K562 treated with DMSO at 1 percent for 48 hours (cell line): ENCODE results near the gene CLEC1B. TPM values are rescaled to one million over a fixed set of nuclear protein-coding genes. Genes with fewer than 3 reads are reported as not detected.

Experiments used
- total RNA-seq: library from RNA; unstranded; fragments of 300-600 nt; gene quantifications from 2 replicates; pipeline ENCODE4 v1.2.3, GENCODE V29; 2022; ENCODE audit warnings: low replicate concordance; ENCODE audit errors: extremely low read depth

Gene CLEC1B
- total RNA-seq: not detected in 2 replicates

DNA sequence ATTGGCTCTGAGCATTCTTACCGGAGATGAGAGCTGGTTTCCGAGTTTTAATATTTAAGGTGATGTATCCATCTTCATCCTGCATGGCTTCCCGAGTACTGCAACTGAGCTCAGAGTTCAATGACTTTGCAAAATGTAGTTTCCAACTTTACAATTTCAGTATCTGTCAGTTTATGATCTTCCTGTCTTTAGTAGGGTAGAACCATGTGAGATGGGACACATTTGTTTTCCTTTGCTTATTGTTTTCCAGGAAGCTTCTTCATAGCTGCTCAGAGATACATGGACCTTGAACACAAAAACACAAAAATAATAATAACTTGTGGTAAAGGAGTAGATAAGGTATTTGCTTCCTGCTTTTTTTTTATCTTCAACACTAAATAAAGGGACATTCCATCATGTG lies at the start of gene CLEC1B:
TSS of gene CLEC1B (minus strand) at position 106 of the 400 bp plus-strand sequence. CDS start at position 85, 21 bp downstream.

DNA sequence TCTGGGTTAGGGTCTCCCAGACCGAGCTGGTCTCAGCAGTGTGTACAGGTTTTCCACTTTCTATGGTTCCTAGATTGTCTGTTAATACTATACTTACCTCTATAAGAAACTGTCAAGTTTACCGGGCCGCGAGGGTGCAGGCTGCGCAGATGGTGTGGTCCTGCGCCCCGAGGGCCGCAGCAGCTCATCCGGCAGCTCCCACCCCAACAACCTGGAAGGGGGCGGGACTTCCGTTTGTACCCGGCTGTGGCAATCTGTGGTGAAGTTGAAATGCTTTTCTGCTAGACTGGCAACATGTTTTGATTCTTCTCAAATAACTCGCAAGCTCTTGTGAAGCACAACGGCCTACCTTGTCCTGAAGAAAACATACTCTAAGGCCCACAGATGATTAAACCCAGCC lies 31.5 kb upstream of the CLEC1B start, which contains the start of gene CLEC9A:
TSS of gene CLEC9A (plus strand) at position 237 of the 400 bp plus-strand sequence. CDS start 22,006 bp downstream, outside the sequence.

GRCh38 chr12:9971181-9971580 lies 27.7 kb downstream of the CLEC1B start, which contains the start of gene CLEC12A:
Gene CLEC12A, plus strand, starts transcription at chr12:9971409. Its CDS starts 188 bp downstream, at chr12:9971597.

Other genes starting within 250 kb of the CLEC1B start
- not detected in 2 replicates for gene CD69, start 238.2 kb downstream of the CLEC1B start, total RNA-seq
- not detected in 2 replicates for gene KLRF1, start 171.6 kb downstream of the CLEC1B start, total RNA-seq
- not detected in 2 replicates for gene CLEC2B, start 129.8 kb downstream of the CLEC1B start, total RNA-seq
- gene KLRF2, start 117.6 kb downstream of the CLEC1B start, total RNA-seq: not detected in 2 replicates
- not detected in 2 replicates for gene CLEC2A, start 66.8 kb downstream of the CLEC1B start, total RNA-seq
- gene CLEC12A, start 27.7 kb downstream of the CLEC1B start, total RNA-seq: not detected in 2 replicates
- not detected in 2 replicates for gene CLEC12B, start 11.5 kb upstream of the CLEC1B start, total RNA-seq
- not detected in 2 replicates for gene CLEC9A, start 31.6 kb upstream of the CLEC1B start, total RNA-seq
- not detected in 2 replicates for gene CLEC1A, start 99.9 kb upstream of the CLEC1B start, total RNA-seq
- not detected in 2 replicates for gene CLEC7A, start 131.1 kb upstream of the CLEC1B start, total RNA-seq
- gene OLR1, start 173.0 kb upstream of the CLEC1B start, total RNA-seq: not detected in 2 replicates
- gene TMEM52B, start 179.9 kb upstream of the CLEC1B start, total RNA-seq: not detected in 2 replicates
- gene GABARAPL1, start 213.8 kb upstream of the CLEC1B start, total RNA-seq: not detected in 2 replicates